ENCODE measurements around the gene P2RX7. TPM values are rescaled to one million over a fixed set of nuclear protein-coding genes. Genes with fewer than 3 reads are reported as not detected.
"Not testable (repeated sequence)": the region's sequence is repeated elsewhere in the genome, so short reads cannot be mapped to it uniquely, and the experiment has no call there.

P2RX7 gene
- total and polyA plus RNA-seq, 2 donors (not counting 3 experiments of a cell fraction or from before 2014, with no cell fraction given): 1.3 to 8.1 TPM

DNA sequence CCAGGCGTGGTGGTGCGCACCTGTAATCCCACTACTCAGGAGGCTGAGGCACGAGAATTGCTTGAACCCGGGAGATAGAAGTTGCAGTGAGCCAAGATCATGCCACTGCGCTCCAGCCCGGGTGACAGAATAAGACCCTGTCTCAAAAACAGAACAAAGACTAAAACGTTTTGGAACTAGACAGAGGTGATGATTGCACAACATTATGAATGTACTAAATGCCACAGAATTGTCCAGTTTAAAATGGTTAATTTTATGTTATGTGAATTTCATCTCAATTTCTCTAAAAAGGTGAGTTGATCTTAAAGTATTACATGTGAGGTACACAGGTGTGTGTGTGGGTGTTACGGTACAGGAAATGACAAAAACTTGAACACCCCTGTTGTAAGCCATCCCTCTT lies 93.7 kb downstream of the P2RX7 start:
- dilution Hi-C loops (cut with MboI; ENCODE audit: extremely low pct_ligation_motif_present, low sequenced_read_pairs): no loop called here
- no peaks in the 10 kb centered on the region for H3K79me2 ChIP-seq (ENCODE audit: control insufficient read depth, insufficient read depth, low read length)
- intact Hi-C loops (cut with micrococcal nuclease): no loop called here
- no peak overlapping the region for H3K27ac ChIP-seq (ENCODE audit: insufficient read depth, low read depth, low read length)
- DNase-seq (ENCODE audit: low read depth, low spot score) (no peak), FAIRE-seq (no peak)
- no peaks in the 10 kb centered on the region for H3K9me1 ChIP-seq (replicated peaks; ENCODE audit: control insufficient read depth, extremely low read depth, insufficient read depth, low read length)
- H3K4me3 ChIP-seq (replicated peaks in 1 of 3; ENCODE audit: insufficient read depth in 1 of 3, low read depth in 1 of 3, low read length in 3 of 3): no peak overlapping the region
- no peak overlapping the region for H3K4me2 ChIP-seq (ENCODE audit: insufficient read depth, low read length)
- no peaks in the 10 kb centered on the region for H3K27me3 ChIP-seq (ENCODE audit: control insufficient read depth in 2 of 2, insufficient read depth in 2 of 2, low read length in 2 of 2)
- POLR2A ChIA-PET: no interaction called here
- H3K9me3 ChIP-seq (replicated peaks; ENCODE audit: control insufficient read depth, insufficient read depth, low read length): no peaks in the 10 kb centered on the region
- H3K4me1 ChIP-seq (ENCODE audit: control insufficient read depth, extremely low read depth, insufficient read depth, low read length): no peaks in the 10 kb centered on the region
- no peak overlapping the region for H3K9ac ChIP-seq (replicated peaks; ENCODE audit: extremely low read depth, insufficient read depth, low read length)
- no TSS peak for BruUV-seq (replicated peaks)
- H4K20me1 ChIP-seq (replicated peaks; ENCODE audit: control insufficient read depth, extremely low read depth, insufficient read depth, low read length): no peaks in the 10 kb centered on the region
- H3K36me3 ChIP-seq (ENCODE audit: control insufficient read depth in 2 of 2, extremely low read depth in 1 of 2, insufficient read depth in 2 of 2, low read length in 2 of 2): peaks cover 3 to 11% of the 10 kb centered on the region in 2 experiments
- H2AFZ ChIP-seq (ENCODE audit: low read depth, low read length): no peak overlapping the region
- TF ChIP-seq JUN (IDR thresholded peaks at IDR 0.05; ENCODE audit: borderline replicate concordance, insufficient read depth, insufficient read length, low read depth): no peak
- TF ChIP-seq, protein P1, sequence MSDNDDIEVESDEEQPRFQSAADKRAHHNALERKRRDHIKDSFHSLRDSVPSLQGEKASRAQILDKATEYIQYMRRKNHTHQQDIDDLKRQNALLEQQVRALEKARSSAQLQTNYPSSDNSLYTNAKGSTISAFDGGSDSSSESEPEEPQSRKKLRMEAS (IDR thresholded peaks at IDR 0.05; ENCODE audit: insufficient read depth, insufficient read length): no peak
- no peak for TF ChIP-seq POLR2A (IDR thresholded peaks at IDR 0.05; ENCODE audit: low read depth, low read length)
- no peak for TF ChIP-seq GATA2 (IDR thresholded peaks at IDR 0.05; ENCODE audit: insufficient read depth, insufficient read length, low read depth, low read length)
- no peak for TF ChIP-seq POLR2AphosphoS5 (IDR thresholded peaks at IDR 0.05; ENCODE audit: insufficient read depth, low read depth, low read length)
- no peak for TF ChIP-seq FOS (IDR thresholded peaks at IDR 0.05; ENCODE audit: borderline replicate concordance, insufficient read depth, low read length)
- no peak for TF ChIP-seq EZH2 (IDR thresholded peaks at IDR 0.05; ENCODE audit: borderline replicate concordance, low read depth, low read length, severe bottlenecking)
- TF ChIP-seq, protein P2, sequence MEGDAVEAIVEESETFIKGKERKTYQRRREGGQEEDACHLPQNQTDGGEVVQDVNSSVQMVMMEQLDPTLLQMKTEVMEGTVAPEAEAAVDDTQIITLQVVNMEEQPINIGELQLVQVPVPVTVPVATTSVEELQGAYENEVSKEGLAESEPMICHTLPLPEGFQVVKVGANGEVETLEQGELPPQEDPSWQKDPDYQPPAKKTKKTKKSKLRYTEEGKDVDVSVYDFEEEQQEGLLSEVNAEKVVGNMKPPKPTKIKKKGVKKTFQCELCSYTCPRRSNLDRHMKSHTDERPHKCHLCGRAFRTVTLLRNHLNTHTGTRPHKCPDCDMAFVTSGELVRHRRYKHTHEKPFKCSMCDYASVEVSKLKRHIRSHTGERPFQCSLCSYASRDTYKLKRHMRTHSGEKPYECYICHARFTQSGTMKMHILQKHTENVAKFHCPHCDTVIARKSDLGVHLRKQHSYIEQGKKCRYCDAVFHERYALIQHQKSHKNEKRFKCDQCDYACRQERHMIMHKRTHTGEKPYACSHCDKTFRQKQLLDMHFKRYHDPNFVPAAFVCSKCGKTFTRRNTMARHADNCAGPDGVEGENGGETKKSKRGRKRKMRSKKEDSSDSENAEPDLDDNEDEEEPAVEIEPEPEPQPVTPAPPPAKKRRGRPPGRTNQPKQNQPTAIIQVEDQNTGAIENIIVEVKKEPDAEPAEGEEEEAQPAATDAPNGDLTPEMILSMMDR (IDR thresholded peaks at IDR 0.05; ENCODE audit: extremely low read depth in 1 of 2, insufficient read depth in 1 of 2, low read depth in 1 of 2, low read length in 2 of 2): no peak
- no peak for TF ChIP-seq MYC (IDR thresholded peaks at IDR 0.05; ENCODE audit: low read depth, low read length)
- CTCF ChIA-PET: interaction anchor here (1.6 kb wide), 1 partner anchor 167 kb away, joined by 4 read pairs; no protein-coding TSS in a partner anchor

DNA sequence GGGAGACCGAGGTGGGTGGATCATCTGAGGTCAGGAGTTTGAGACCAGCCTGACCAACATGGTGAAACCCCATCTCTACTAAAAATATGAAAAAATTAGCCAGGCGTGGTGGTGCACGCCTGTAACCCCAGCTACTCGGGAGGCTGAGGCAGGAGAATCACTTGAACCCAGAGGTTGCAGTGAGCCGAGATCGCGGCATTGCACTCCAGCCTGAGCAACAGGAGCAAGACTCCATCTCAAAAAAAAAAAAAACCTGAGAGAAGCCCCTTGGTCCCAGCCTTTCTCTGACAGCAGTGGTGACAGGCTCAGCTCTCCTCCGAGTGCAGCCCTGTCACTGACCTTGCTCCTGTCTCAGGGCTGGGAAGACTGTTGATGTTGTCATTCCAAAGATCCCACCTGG lies 94.2 kb downstream of the P2RX7 start:
- H3K9me3 ChIP-seq (replicated peaks; ENCODE audit: control insufficient read depth, insufficient read depth, low read length); FAIRE-seq; H3K4me2 ChIP-seq (ENCODE audit: insufficient read depth, low read length); dilution Hi-C loops (cut with MboI; ENCODE audit: extremely low pct_ligation_motif_present, low sequenced_read_pairs); DNase-seq (ENCODE audit: low read depth, low spot score); H3K27ac ChIP-seq (ENCODE audit: insufficient read depth, low read depth, low read length); H3K36me3 ChIP-seq (ENCODE audit: control insufficient read depth in 2 of 2, extremely low read depth in 1 of 2, insufficient read depth in 2 of 2, low read length in 2 of 2); BruUV-seq (replicated peaks); H3K4me3 ChIP-seq (replicated peaks in 1 of 3; ENCODE audit: insufficient read depth in 1 of 3, low read depth in 1 of 3, low read length in 3 of 3); POLR2A ChIA-PET; H3K4me1 ChIP-seq (ENCODE audit: control insufficient read depth, extremely low read depth, insufficient read depth, low read length); H3K9me1 ChIP-seq (replicated peaks; ENCODE audit: control insufficient read depth, extremely low read depth, insufficient read depth, low read length); H4K20me1 ChIP-seq (replicated peaks; ENCODE audit: control insufficient read depth, extremely low read depth, insufficient read depth, low read length); H2AFZ ChIP-seq (ENCODE audit: low read depth, low read length); H3K27me3 ChIP-seq (ENCODE audit: control insufficient read depth in 2 of 2, insufficient read depth in 2 of 2, low read length in 2 of 2); H3K9ac ChIP-seq (replicated peaks; ENCODE audit: extremely low read depth, insufficient read depth, low read length); H3K79me2 ChIP-seq (ENCODE audit: control insufficient read depth, insufficient read depth, low read length); intact Hi-C loops (cut with micrococcal nuclease): not testable (repeated sequence)
- CTCF ChIA-PET: interaction anchor here (1.6 kb wide), 1 partner anchor 167 kb away, joined by 4 read pairs; no protein-coding TSS in a partner anchor

All from endothelial cell of umbilical vein (primary cell).